Limb (tissue), 2 donors: ENCODE results near the gene CHST15.
"Not testable (repeated sequence)": the region's sequence is repeated elsewhere in the genome, so short reads cannot be mapped to it uniquely, and the experiment has no call there.

ENCODE experiments used
- DNase-seq, 2 donors: peaks; one replicate each; pipeline ENCODE4 v3.0.0-alpha.2; 2016; ENCODE audit errors: extremely low spot score in 2 of 2

CHST15 gene

DNA sequence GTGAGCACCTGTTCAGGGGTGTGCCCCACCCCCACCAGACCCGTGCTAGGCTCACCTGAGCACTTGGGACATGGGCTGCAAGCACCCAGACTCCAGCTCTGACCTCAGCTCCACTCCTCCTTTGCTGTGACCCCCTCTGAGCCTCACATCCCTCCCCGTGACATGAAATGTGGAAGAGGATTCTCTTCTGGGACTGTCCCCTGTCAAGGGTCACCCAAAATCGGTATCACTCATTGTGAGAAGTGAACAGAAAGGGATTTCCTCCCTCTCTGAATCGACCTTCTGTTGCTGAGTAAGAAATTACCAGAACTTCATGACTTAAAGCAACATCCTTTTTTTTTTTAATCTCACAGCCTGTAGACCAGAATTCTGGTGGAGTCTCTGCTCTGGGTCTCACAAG is 6.2 kb upstream of the CHST15 start:
- DNase-seq, result no peak

DNA sequence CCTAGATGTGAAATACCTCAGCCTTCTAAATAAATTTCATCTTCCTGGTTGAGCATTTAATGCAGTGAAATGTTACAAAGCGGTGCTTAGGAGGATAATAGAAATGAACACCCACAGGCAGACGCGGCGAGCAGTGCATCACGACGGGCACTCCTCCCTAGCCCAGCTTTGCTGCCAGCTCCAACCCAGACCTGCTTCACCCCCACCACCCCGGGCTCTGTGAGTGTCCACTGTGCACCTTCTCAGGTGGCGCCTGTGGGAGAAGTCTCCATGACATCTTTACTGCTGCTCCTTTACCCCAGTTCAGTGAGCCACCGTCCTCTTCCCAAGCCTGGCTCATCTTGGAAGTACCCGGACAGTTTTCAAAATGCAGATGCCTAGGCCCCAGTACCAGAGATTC is 5.2 kb upstream of the CHST15 start:
- no peak for DNase-seq

DNA sequence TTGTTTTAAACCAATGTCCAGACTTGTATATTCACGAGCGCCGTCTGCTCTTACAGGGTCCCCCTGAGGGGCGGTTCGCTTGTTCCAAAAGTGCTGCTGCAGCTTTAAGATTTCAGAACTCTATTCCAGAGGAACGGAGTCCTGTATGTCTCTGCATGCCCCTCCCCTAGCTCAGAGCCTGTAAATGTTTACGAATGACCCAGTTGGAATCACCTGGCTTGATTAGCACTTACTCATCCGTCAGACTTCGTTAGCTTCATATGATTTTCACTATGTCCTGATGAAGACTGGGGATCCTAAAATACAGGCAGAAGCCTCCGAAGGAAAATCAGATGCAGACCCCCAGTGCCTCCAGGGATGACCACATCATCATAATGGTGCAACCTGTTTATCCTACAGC is 4.5 kb upstream of the CHST15 start:
- DNase-seq, result no peak

DNA sequence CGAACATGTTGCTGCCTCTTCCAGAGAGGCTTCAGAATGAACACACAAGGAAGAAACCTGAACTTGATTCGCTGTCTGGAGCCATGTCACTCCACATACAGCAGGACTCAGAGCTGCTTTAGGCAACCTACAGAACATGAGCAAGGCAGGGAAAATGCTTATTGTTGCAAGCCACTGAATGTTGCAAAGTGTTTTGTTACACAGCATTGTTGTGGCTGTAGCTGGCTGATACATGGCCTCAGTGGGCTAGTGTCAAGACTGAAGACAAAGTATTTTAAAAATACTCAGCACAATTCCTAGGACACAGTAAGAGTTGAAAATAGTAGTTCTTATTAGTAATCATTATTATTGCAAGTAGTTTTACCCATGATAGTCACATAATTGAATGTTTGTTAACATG is 3.1 kb upstream of the CHST15 start:
- DNase-seq, result no peak

DNA sequence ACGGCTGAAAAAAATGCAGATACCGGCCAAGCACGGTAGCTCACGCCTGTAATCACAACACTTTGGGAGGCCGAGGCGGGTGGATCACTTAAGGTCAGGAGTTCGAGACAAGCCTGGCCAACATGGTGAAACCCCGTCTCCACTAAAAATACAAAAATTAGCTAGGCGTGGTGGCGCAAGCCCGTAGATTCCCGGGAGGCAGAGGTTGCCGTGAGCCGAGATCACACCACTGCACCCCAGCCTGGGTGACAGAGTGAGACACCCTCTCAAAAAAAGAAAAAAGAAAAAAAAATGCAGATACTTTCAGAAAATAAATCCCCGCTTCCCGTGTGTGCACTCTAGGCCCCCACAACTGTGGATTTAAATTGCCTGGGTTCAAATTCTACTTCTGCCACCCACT is 2.4 kb upstream of the CHST15 start:
- DNase-seq, result not testable (repeated sequence)

DNA sequence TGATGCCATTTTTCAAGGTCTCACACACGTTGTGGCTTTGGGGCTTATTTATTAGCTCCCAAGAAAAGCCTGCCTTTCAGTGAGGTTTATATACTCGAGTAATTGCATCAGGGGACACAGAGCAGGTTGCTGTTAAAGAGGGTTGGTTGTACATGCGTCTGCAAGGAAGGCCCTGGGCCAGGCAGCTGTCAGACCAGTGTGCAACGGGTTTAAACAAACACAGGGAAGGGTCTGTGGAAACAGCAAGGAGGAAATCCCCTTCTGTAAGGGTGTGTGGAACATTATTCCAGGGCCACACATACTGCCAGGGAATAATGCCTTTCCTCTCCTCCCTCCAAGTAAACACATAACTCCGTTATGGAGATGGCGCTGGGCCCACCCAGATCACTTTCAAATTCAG is 1.7 kb upstream of the CHST15 start:
- peak in 1 of 2 donors; percentile 52 for DNase-seq

DNA sequence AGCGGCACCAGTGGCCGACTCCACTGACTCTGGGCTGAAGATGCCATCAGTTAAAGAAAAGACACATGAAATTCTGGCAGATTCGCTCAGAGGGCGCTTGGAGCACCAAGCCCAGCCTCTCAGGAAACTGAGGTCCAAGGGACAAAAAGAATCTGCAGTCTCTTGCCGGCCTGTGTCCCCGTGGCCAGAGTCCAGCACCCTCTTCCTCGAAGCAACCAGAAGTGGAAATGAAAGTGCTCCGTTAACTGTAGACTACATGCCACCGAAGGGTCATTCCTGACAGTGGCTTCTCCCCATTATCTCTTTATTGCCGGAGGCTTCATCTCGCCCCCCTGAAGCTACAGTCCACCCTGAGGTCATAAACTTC is 1.0 kb upstream of the CHST15 start:
- DNase-seq, result no peak

DNA sequence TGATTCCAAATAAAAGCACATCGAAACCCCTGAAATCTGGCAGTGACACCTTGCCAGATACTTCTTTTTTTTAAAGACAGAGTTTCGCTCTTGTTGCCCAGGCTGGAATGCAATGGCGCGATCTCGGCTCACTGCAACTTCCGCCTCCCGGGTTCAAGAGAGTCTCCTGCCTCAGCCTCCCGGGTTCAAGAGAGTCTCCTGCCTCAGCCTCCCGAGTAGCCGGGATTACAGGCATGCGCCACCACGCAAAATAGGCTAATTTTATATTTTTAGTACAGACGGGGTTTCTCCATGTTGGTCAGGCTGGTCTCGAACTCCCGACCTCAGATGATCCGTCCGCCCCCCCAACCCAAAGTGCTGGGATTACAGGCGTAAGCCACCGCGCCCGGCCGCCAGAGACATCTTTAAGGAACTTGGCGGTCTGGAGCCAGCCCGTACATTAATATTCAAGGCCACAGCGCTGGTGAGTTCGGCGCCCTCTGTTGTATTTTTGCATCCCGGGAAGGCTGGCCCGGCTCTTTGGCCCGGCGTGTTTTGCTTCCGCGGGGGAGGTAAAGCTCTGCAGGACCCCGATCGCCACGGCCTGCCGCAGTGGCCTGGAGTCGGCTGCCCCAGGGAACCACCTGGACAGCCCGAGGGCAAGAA is 498 bp upstream of the CHST15 start:
- peak in 1 of 2 donors; percentile 55 for DNase-seq

DNA sequence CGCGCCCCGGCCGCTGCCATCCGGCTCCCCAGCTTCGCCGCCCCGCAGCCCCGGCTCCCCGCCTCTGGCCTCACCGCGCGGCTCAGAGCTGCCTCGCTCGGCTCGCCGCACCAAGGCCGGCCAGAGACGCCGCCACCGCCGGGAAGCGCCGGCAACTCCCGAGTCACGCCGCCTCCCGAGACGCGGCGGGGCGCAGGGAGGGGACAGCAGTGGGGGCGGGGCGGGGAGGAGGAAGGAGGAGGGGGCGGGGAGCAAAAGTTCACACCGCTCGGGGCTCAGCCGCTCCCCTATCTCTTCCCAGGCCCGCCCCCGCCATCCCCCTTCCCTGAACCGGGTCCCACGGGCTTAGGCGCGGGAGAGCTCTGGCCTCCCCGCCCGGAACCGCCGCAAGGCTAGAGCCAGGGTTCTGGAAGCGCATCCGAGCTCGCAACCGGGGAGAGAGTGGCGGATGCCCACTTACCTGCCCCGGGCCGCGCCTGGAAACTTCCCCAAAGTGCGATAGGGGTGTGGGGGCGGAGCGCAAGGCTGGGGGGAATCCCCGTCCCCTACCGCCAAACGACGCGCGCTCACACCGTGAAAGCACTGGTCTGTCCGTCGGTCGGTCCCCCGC is 1.0 kb downstream of the CHST15 start:
- DNase-seq, result peak; percentile 40 to 74

DNA sequence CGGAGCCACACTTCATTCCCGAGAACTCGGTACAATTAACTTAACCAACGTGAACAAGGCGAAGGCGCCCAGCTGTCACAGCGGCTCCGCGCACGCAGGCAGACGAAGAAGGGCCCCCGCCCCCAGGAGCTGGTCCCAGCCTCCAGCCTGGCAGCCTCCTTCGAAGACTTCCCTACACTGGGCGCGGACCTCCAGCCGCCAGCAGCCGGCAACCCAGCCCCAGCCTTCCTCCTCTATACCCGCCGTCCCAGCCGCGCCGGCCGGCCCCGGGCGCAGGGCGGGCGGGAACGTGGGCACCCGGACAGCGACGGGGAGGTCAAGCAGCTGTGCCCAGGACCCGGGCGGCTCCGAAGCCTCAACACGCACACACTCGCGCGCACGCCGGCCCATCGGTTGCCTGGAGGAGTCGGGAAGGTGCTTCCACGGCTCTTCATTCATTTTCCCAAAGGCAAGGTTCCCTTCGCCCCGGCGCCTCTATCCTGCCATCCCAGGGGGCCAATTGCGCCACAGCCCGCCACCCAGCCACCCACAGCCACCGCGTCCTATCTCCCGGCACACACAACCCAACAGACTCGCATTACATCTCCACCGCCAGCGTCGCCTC is 1.6 kb downstream of the CHST15 start:
- peak in 1 of 2 donors; percentile 70 for DNase-seq

DNA sequence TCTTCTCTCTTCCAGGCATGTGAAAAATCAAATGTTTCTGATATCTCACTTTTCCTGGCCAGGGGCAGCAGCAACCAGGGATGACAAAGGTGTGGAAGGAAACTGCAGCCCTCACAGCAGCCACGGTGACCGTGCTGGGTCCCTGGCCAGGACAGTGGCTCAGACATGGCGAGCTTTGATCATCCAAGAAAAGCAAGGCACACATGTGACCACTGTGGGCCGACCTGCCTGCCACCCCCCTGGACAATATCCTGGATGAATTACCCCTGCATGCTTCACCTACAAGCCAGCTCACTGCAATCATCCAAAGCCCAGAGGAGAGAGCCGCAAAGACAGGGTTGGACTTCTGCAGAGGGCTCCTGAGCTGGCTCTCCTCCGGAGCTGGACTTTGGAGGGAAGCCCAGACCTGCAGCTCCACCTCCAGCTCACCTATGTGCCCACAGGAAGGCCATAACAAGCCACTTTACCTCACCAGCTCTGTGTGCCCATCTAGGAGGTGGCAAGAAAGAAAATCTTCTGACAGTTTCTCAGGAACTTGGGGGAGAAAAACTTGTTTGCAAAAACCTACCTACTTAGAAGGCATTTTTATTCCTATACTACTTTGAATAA is 2.7 kb downstream of the CHST15 start:
- no peak for DNase-seq

DNA sequence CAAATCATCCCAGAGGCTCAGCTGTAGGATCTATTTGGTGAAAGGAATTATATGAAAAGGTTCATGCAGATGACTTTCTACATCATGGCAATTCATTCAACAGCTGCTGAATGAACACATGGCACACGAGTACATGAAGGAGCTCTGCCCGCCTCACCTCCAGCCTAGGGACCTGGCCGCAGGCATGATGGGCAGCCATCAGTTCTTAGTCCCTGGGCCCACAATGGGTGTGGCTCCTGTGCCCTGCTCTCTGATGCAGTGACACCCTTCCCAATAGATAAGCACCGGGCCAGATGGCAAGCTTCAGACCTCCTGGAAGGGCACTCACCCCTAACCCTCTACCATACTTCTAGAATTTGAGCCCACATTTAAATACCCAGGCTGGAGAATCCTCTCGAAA is 3.5 kb downstream of the CHST15 start:
- DNase-seq, result no peak

DNA sequence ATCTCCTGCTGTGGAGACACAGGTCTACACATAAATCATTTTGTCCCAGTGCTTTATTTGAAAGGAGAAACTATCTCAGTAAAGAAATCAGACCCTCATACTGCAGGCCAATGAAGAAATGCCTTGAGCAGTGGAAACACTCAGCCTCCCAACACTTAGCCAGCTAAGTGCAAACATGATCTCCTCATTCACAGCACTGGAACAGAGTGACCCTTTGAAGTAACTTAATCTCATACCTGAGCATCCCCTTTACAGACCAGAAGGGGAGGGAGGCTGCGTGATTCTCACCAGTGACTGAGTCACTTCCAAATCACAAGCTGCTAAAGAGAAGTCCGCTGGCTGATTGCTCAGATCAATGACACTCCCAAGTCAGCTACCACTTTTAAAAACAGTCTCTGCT is 4.5 kb downstream of the CHST15 start:
- no peak for DNase-seq

DNA sequence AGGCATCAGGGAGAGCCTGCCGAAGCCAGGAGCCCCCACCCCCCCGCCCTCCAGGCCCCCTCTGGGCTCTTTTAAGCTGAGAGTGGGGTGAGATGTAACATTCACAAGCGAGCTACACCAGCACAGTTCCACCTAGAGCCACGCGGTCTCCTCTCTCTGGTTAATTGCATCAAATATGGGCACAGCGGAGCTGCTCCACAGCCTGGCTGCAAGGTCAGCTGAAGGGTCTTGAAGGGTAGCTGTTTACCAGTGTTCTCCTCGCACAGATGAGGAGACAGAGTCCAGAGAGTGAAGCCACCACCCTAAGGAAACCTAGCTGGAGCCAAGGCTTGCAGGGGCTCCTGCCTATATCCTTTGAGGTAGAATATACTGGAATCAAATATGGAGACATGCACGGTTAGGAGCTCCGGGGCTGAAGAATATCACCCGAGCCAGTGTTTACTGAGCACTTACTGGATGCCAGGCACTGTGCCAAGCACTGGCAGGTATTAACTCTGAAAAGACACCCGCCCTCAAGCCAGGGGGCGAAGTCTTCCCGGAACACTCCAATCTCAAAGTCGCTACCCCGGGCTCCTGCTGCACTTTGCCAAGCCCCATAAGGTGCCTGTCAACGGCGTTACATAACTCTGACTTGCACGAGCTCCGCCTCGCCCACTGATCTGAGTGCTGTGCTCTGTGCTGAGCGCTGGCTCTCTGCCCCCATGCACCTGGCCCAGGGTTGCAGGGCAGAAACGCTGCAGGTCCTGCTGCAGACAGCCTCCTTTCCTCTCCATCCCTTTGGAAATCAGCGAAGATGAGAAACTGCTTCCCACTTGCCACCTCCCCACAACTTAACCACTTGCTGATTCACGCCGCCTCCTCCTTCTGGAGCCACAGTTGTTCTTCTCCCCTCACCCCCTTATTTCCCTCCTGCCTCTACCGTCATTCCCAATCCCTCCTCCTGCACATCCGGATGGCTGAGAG is 5.4 kb downstream of the CHST15 start:
- DNase-seq, result no peak

DNA sequence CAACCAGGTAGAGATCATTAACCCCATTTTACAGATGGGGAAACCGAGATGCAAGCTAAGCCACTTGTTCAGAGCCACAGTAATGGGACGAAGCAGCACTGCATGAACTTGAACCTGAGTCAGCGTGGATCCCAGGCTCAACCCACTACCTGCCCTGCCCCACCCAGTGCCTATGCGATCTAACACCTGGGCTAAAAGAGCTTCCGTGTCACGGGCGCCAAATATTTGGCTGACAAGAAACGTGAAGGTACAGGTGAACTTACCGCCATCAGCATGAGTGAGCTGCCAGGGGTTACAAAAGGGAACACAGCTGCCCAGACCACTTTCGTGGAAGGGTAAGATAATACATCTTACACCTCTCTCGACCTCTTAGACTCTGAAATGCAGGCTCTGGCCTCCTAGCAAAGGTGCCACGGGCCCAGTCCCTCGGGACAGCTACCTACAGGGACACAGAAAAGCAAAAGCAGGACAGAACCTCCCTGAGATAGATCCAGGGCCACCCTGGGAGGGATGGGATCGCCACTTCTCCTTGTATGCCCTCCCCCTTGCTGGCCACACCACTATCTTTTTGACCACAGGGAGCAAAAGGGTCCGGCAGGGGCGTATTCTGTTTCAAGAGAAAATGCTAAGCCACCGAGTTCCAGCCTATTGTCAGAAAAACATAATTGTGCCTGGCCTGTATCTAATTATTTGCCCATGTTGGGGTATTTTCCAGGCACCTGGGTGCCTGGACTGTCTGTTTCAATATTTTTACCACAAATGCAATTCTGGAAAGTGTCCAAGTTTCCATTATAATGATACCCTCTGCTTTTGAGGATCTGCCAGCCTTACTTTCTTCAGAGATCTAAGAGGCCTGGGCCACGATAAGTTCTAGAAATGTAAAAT is 6.4 kb downstream of the CHST15 start:
- no peak for DNase-seq

DNA sequence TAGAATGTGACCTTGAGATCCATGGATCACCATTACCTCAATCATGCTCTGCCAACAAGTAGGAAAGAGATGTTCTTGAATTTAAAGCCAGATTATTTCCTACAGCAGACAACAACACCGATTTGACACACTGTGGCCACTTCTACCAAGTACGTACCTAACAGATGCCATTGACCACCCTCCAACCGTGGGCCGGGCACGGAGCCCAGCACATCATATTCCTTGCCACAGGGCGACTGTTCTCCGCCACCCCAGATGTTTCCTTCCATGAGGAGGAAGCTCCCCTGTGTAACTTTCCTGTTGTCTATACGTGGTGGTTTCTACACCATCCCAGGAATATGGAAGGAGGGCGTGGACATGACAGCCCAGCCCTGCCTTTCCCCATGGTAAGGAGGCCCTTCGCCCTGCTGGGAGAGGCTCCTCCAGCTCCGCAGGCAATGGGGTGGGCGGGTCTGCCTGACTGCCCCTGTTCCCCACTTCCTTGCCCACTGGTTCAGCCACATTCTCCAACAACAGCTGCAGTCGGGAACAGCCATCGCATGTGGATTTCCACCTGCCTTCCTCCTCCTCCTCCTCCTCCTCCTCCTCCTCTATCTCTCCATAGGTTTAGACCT is 7.2 kb downstream of the CHST15 start:
- no peak for DNase-seq

DNA sequence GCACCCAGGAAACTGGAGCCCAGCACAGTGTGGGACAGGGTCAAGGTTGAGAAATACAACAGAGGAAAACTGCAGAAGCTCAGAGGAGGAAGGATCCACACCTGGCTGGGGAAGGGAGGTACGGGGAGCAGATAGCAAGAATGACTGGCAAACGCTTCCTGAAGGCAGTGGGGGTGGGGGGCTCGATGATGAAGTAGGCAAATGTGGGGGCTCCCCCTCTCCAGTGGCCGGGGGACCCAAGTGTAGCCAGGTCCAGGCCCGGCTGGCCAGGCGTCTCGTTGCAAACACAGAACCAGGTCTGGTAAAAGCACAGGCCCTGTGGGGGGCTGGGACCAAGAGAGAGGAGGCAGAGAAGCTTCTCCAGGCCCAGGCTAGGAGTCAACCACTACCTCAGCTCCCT is 7.7 kb downstream of the CHST15 start:
- DNase-seq, result no peak

DNA sequence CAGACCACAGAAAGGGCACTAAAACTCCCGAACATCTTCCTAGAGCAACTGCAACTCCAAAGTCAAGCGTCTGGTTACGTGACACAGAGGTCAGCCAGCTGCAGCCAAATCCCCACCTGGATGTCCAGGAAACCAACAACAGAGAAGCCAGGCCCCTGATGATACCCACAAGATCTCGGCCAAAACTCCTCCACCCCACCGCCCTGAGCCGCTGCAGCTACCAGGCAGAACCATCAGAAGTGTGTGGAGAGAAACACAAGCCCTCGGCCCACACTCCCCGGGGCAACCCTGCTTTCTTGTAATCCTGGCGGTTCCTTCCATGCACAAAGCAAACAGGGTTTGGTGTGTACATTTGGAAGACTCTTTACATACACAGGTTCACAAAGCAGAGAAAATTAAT is 8.7 kb downstream of the CHST15 start:
- DNase-seq, result no peak

DNA sequence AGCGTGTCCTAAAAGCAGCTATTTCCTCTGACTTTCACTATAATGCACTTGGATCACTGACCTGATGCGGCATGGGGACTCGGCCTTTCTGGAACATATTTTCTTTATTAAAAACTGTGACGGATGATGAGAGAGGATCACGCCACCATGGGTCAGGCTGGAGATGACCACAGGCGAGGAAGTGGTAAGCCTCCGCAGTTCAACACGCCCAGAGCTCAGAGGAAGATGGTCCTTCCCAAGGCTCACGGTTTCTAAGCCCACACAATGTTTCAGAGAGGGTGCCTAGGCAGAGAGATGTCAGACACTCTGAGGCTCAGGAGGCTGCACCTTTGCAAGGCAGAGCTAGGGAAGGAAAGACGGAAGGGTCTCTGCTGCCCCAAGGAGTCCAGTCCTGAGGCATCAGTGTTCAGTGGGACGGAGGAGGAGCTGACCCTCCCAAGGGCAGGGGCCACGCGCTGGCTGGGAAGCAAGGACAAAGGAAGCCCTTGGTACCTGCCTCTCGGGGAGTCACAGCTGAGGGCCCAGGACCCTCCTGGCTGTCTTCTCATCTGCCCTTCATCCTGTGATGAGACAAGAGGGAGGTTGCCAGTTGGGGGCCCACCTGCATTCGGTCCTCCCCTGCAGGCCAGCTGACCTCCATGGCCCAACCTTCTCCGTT is 9.5 kb downstream of the CHST15 start:
- no peak for DNase-seq
